WERI-Rb-1 (cell line): Measurements from ENCODE around the gene EDARADD.
A peak's percentile ranks its signal among the peaks of the same experiment; 100 is the strongest.

Source experiments
- DNase-seq: peaks from one replicate; pipeline ENCODE4 v3.0.0-alpha.2; 2020
- H3K27ac ChIP-seq: fragments of 250-450 bp; sonication (Bioruptor Pico); 2 replicates; pipeline ENCODE4 v1.5.1; 2020; ENCODE audit warnings: mild to moderate bottlenecking, moderate library complexity
- H3K27me3 ChIP-seq: fragments of 250-450 bp; sonication (Bioruptor Pico); 2 replicates; pipeline ENCODE4 v1.5.1; 2021; ENCODE audit warnings: mild to moderate bottlenecking, low read depth, moderate library complexity; ENCODE audit not compliant: insufficient read depth, severe bottlenecking
- H3K36me3 ChIP-seq: fragments of 250-450 bp; sonication (Bioruptor Pico); 2 replicates; pipeline ENCODE4 v1.5.1; 2020; ENCODE audit warnings: mild to moderate bottlenecking, moderate library complexity
- H3K4me3 ChIP-seq: 2 replicates; pipeline ENCODE4 v1.5.1; 2011; ENCODE audit warnings: low read depth, mild to moderate bottlenecking, control low read depth, low read length
- H3K9me3 ChIP-seq: fragments of 250-450 bp; sonication (Bioruptor Pico); 2 replicates; pipeline ENCODE4 v1.5.1; 2021; ENCODE audit warnings: mild to moderate bottlenecking, moderate library complexity; ENCODE audit not compliant: severe bottlenecking
- TF ChIP-seq, protein P1 (sequence below): IDR thresholded peaks from 2 replicates; pipeline ENCODE4 v1.5.1; 2011; ENCODE audit warnings: low read depth, mild to moderate bottlenecking, control low read depth, inconsistent platforms, low read length

The EDARADD gene

DNA sequence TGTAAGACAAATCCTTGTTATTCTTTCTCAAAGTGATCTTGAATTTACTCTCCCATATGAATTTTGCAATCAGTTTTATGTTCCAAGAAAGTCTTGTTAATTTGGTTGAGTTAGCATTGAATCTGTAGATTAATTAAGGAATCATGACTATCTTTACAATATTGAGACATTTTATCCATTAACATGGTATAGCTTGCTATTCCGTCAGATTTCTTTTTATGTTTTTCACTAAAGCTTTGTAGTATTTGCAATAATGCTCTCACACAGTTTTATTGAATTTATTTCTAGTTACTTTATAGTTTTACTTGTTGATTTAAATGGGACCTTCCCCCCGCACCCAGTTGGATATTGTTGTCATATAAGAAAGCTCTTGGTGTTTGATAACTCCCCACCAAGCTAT, 5.8 kb upstream of the EDARADD start:
- DNase-seq, result no peak
- H3K36me3 ChIP-seq, result no peaks in the 10 kb centered on the region
- TF ChIP-seq, protein P1, sequence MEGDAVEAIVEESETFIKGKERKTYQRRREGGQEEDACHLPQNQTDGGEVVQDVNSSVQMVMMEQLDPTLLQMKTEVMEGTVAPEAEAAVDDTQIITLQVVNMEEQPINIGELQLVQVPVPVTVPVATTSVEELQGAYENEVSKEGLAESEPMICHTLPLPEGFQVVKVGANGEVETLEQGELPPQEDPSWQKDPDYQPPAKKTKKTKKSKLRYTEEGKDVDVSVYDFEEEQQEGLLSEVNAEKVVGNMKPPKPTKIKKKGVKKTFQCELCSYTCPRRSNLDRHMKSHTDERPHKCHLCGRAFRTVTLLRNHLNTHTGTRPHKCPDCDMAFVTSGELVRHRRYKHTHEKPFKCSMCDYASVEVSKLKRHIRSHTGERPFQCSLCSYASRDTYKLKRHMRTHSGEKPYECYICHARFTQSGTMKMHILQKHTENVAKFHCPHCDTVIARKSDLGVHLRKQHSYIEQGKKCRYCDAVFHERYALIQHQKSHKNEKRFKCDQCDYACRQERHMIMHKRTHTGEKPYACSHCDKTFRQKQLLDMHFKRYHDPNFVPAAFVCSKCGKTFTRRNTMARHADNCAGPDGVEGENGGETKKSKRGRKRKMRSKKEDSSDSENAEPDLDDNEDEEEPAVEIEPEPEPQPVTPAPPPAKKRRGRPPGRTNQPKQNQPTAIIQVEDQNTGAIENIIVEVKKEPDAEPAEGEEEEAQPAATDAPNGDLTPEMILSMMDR, result no peak
- H3K27ac ChIP-seq, result no peak overlapping the region
- H3K9me3 ChIP-seq, result no peaks in the 10 kb centered on the region
- no peak overlapping the region for H3K4me3 ChIP-seq
- H3K27me3 ChIP-seq, result no peaks in the 10 kb centered on the region

DNA sequence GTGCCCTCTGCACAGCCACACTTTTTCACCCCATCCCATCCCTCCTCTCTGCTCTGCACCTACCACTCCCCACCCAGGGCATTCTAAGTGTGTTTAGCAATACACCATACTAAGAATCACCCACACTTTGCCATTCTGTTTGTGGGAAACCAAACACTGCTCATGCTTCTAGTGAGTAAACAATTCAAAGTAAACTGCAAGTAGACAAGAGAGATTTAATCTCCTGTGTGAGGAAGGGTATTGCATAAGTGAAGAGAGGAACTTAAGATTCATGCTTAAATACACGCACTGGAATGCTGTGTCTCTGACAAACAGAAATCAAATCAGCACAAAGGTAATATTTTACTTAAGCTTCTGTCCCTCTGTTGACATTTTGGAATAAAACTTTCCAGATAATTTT, 4.8 kb upstream of the EDARADD start:
- H3K27ac ChIP-seq, result no peak overlapping the region
- no peaks in the 10 kb centered on the region for H3K36me3 ChIP-seq
- TF ChIP-seq, protein P1, result no peak
- no peak for DNase-seq
- H3K4me3 ChIP-seq, result no peak overlapping the region
- H3K27me3 ChIP-seq, result no peaks in the 10 kb centered on the region
- H3K9me3 ChIP-seq, result no peaks in the 10 kb centered on the region

DNA sequence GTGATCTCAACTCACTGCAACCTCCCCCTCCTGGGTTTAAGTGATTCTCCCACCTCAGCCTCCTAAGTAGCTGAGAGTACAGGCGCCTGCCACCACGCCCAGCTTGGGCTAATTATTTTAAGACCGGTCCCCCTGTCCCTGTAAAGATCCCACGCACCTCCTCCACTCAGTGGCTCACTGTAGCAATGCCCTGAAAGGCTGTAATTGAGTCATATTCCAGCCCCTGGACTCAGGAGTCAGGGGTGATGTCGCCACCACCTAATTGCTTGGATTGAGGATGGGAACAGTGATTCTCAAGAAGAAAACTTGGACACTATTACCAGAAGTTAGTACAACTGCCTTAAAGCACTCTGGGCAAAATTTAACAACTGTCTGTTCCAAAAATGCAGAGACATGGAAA, 3.1 kb upstream of the EDARADD start:
- H3K9me3 ChIP-seq, result no peaks in the 10 kb centered on the region
- H3K36me3 ChIP-seq, result no peaks in the 10 kb centered on the region
- H3K4me3 ChIP-seq, result no peak overlapping the region
- DNase-seq, result no peak
- no peak overlapping the region for H3K27ac ChIP-seq
- H3K27me3 ChIP-seq, result peaks cover 1% of the 10 kb centered on the region
- TF ChIP-seq, protein P1, result no peak

DNA sequence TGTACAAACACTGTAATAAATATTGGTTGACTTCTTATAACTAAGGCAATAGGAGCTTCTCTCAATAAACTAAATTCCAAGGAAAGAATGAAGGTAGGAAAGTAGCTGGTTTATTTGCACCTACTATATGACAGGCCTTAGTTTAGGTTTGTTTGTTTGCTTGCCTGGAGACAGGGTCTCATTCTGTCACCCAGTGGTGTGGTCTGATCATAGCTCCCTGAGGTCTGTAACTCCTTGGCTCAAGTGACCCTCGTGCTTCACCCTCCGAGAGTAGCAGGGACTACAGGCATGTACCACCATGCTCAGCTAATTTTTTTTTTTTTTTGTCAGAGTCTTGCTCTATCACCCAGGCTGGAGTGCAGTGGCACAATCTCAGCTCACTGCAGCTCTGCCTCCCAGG, 1.9 kb upstream of the EDARADD start:
- Histone ChIP-seq H3K27me3 (peaks cover 3% of the 10 kb centered on the region), H3K36me3 (no peaks in the 10 kb centered on the region), H3K27ac (no peak overlapping the region), H3K9me3 (no peaks in the 10 kb centered on the region), H3K4me3 (no peak overlapping the region)
- TF ChIP-seq, protein P1, result no peak
- DNase-seq, result no peak

DNA sequence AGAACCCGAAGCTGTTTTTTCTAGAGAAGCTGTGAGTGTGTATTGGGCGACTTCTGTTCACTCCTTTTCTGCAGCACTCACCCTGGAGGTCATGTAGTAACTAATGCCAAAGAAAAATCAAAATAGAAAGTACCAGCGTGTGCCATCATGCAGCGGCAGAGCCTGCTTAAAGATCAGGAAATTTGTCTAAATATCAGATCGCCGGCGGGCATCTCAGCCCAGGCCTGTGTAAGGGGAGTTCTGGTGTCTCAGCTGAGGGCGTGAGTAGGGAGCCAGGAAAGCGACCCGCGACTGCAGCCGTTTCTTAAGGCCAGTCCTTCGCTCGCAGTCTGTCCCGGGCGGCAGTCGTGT, 768 bp downstream of the EDARADD start:
- no peak for DNase-seq

More for the DNA sequence above, 768 bp downstream of the EDARADD start:
- H3K9me3 ChIP-seq, result no peaks in the 10 kb centered on the region
- TF ChIP-seq, protein P1, result no peak
- peak overlapping the region; percentile 74 for H3K4me3 ChIP-seq
- no peak overlapping the region for H3K27ac ChIP-seq
- H3K36me3 ChIP-seq, result no peaks in the 10 kb centered on the region
- peaks cover 3% of the 10 kb centered on the region for H3K27me3 ChIP-seq
